ENCODE data around the gene WDR72. TPM values are rescaled to one million over a fixed set of nuclear protein-coding genes. Genes with fewer than 3 reads are reported as not detected.
"Not testable (repeated sequence)": the region's sequence is repeated elsewhere in the genome, so short reads cannot be mapped to it uniquely, and the experiment has no call there.

Gene WDR72
- total RNA-seq, 1 experiment from 2014 or later: 3.9 TPM

- TF ChIP-seq CTCF (IDR thresholded peaks at IDR 0.05; ENCODE audit: unreplicated experiment): no peak
- Mint-ChIP-seq H3K4me1 (ENCODE audit: low read depth, unreplicated experiment) (no peaks in the 10 kb centered on the region), H3K27ac (ENCODE audit: unreplicated experiment) (no peak overlapping the region), H3K4me3 (ENCODE audit: low read depth, unreplicated experiment) (no peak overlapping the region), H3K9me3 (ENCODE audit: low read depth, unreplicated experiment) (no peaks in the 10 kb centered on the region), H3K27me3 (ENCODE audit: unreplicated experiment) (no peaks in the 10 kb centered on the region), H3K36me3 (ENCODE audit: insufficient read depth, unreplicated experiment) (no peaks in the 10 kb centered on the region)
- intact Hi-C loops (cut with micrococcal nuclease; ENCODE audit: unreplicated experiment): no loop called here
- DNase-seq: no peak
- no TSS peak for BruUV-seq (replicated peaks)
- CTCF ChIA-PET: interaction anchor here (0.6 kb wide), 1 partner anchor 256 kb away, joined by 5 read pairs; no protein-coding TSS in a partner anchor
Observed at GRCh38 chr15:53709821-53710220, 49.6 kb downstream of the WDR72 start.

GRCh38 chr15:53695365-53695764, 64.1 kb downstream of the WDR72 start:
- no peak overlapping the region for H3K4me3 Mint-ChIP-seq (ENCODE audit: low read depth, unreplicated experiment)

GRCh38 chr15:53694476-53694874, 65.0 kb downstream of the WDR72 start:
- H3K27me3 Mint-ChIP-seq (ENCODE audit: unreplicated experiment): no peaks in the 10 kb centered on the region
- no peak overlapping the region for H3K4me3 Mint-ChIP-seq (ENCODE audit: low read depth, unreplicated experiment)
- TF ChIP-seq CTCF (IDR thresholded peaks at IDR 0.05; ENCODE audit: unreplicated experiment): no peak
- intact Hi-C loops (cut with micrococcal nuclease; ENCODE audit: unreplicated experiment): no loop called here
- BruUV-seq (replicated peaks): no TSS peak
- peaks cover 4% of the 10 kb centered on the region for H3K9me3 Mint-ChIP-seq (ENCODE audit: low read depth, unreplicated experiment)
- CTCF ChIA-PET: no interaction called here
- DNase-seq: no peak
- H3K36me3 Mint-ChIP-seq (ENCODE audit: insufficient read depth, unreplicated experiment): no peaks in the 10 kb centered on the region
- no peak overlapping the region for H3K27ac Mint-ChIP-seq (ENCODE audit: unreplicated experiment)
- no peaks in the 10 kb centered on the region for H3K4me1 Mint-ChIP-seq (ENCODE audit: low read depth, unreplicated experiment)

More at GRCh38 chr15:53695365-53695764, 64.1 kb downstream of the WDR72 start:
- no peak overlapping the region for H3K27ac Mint-ChIP-seq (ENCODE audit: unreplicated experiment)
- H3K27me3 Mint-ChIP-seq (ENCODE audit: unreplicated experiment): no peaks in the 10 kb centered on the region
- CTCF ChIA-PET: no interaction called here
- intact Hi-C loops (cut with micrococcal nuclease; ENCODE audit: unreplicated experiment): no loop called here
- no peak for DNase-seq
- no peak for TF ChIP-seq CTCF (IDR thresholded peaks at IDR 0.05; ENCODE audit: unreplicated experiment)
- no peaks in the 10 kb centered on the region for H3K4me1 Mint-ChIP-seq (ENCODE audit: low read depth, unreplicated experiment)
- no peaks in the 10 kb centered on the region for H3K36me3 Mint-ChIP-seq (ENCODE audit: insufficient read depth, unreplicated experiment)
- no TSS peak for BruUV-seq (replicated peaks)
- H3K9me3 Mint-ChIP-seq (ENCODE audit: low read depth, unreplicated experiment): peaks cover 2% of the 10 kb centered on the region

GRCh38 chr15:53693729-53694475, 65.6 kb downstream of the WDR72 start:
- H3K27ac Mint-ChIP-seq (ENCODE audit: unreplicated experiment): no peak overlapping the region
- no peaks in the 10 kb centered on the region for H3K27me3 Mint-ChIP-seq (ENCODE audit: unreplicated experiment)
- peaks cover 4% of the 10 kb centered on the region for H3K9me3 Mint-ChIP-seq (ENCODE audit: low read depth, unreplicated experiment)
- H3K4me3 Mint-ChIP-seq (ENCODE audit: low read depth, unreplicated experiment): no peak overlapping the region
- TF ChIP-seq CTCF (IDR thresholded peaks at IDR 0.05; ENCODE audit: unreplicated experiment): no peak
- DNase-seq: no peak
- no peaks in the 10 kb centered on the region for H3K4me1 Mint-ChIP-seq (ENCODE audit: low read depth, unreplicated experiment)
- intact Hi-C loops (cut with micrococcal nuclease; ENCODE audit: unreplicated experiment): no loop called here
- no TSS peak for BruUV-seq (replicated peaks)
- CTCF ChIA-PET: no interaction called here
- H3K36me3 Mint-ChIP-seq (ENCODE audit: insufficient read depth, unreplicated experiment): no peaks in the 10 kb centered on the region

- DNase-seq; CTCF ChIA-PET; intact Hi-C loops (cut with micrococcal nuclease; ENCODE audit: unreplicated experiment); BruUV-seq (replicated peaks); H3K9me3 Mint-ChIP-seq (ENCODE audit: low read depth, unreplicated experiment); H3K36me3 Mint-ChIP-seq (ENCODE audit: insufficient read depth, unreplicated experiment); H3K4me1 Mint-ChIP-seq (ENCODE audit: low read depth, unreplicated experiment); H3K27me3 Mint-ChIP-seq (ENCODE audit: unreplicated experiment): not testable (repeated sequence)
- Mint-ChIP-seq H3K4me3 (ENCODE audit: low read depth, unreplicated experiment) (peak overlapping the region; percentile 72), H3K27ac (ENCODE audit: unreplicated experiment) (peak overlapping the region; percentile 61)
Observed at GRCh38 chr15:53684162-53684561, 75.3 kb downstream of the WDR72 start.
